ENCODE measurements around the gene CNKSR1. TPM values are rescaled to one million over a fixed set of nuclear protein-coding genes. Genes with fewer than 3 reads are reported as not detected.
A peak's percentile ranks its signal among the peaks of the same experiment; 100 is the strongest.

CNKSR1 gene
- total RNA-seq, 4 donors from 2014 or later, result 17.8 to 43.3 (median 25.9) TPM

- Histone ChIP-seq H3K4me3 (no peak overlapping the region), H3K27ac (no peak overlapping the region), H3K27me3 (no peaks in the 10 kb centered on the region), H3K36me3 (no peaks in the 10 kb centered on the region), H3K9me3 (no peaks in the 10 kb centered on the region), H3K4me1 (peaks cover 5 to 15% (median 6%) of the 10 kb centered on the region in 3 donors)
- 88 to 100% methylated on average over 1 of the region's 2 CpGs for WGBS, 2 donors
- intact Hi-C loops (cut with DNase I), result no loop called here
- DNase-seq, result no peak
- TF ChIP-seq POLR2A (IDR thresholded peaks at IDR 0.05), result no peak
- TF ChIP-seq CTCF (IDR thresholded peaks at IDR 0.05), result no peak
Observed at GRCh38 chr1:26132834-26133167, 44.5 kb upstream of the CNKSR1 start.

GRCh38 chr1:26134466-26134865, 42.8 kb upstream of the CNKSR1 start:
- intact Hi-C loops (cut with DNase I), result no loop called here
- DNase-seq, result no peak
- WGBS, 2 donors, result 90 to 93% methylated on average over 3 of the region's 3 CpGs

GRCh38 chr1:26138974-26139558, 38.2 kb upstream of the CNKSR1 start:
- no peaks in the 10 kb centered on the region for H3K27me3 ChIP-seq
- no peaks in the 10 kb centered on the region for H3K9me3 ChIP-seq
- peaks cover 0 to 6% (median 0%) of the 10 kb centered on the region in 3 donors for H3K4me1 ChIP-seq
- 59 to 71% methylated on average over 3 of the region's 3 CpGs for WGBS, 2 donors
- TF ChIP-seq POLR2A (IDR thresholded peaks at IDR 0.05), result no peak
- TF ChIP-seq CTCF (IDR thresholded peaks at IDR 0.05), result no peak
- H3K36me3 ChIP-seq, result no peaks in the 10 kb centered on the region
- H3K4me3 ChIP-seq, result no peak overlapping the region
- intact Hi-C loops (cut with DNase I), result no loop called here
- no peak for DNase-seq
- H3K27ac ChIP-seq, result no peak overlapping the region

More at GRCh38 chr1:26134466-26134865, 42.8 kb upstream of the CNKSR1 start:
- Histone ChIP-seq H3K27me3 (no peaks in the 10 kb centered on the region), H3K9me3 (no peaks in the 10 kb centered on the region), H3K4me3 (no peak overlapping the region), H3K36me3 (no peaks in the 10 kb centered on the region), H3K27ac (no peak overlapping the region), H3K4me1 (no peaks in the 10 kb centered on the region)
- TF ChIP-seq CTCF (IDR thresholded peaks at IDR 0.05), result no peak
- TF ChIP-seq POLR2A (IDR thresholded peaks at IDR 0.05), result no peak

GRCh38 chr1:26142159-26142558, 35.1 kb upstream of the CNKSR1 start:
- Histone ChIP-seq H3K27me3 (peaks cover 0 to 7% (median 0%) of the 10 kb centered on the region in 4 donors), H3K4me3 (peak overlapping the region in 1 of 4 donors; percentile 6), H3K27ac (no peak overlapping the region), H3K9me3 (no peaks in the 10 kb centered on the region), H3K36me3 (no peaks in the 10 kb centered on the region), H3K4me1 (peaks cover 0 to 14% (median 6%) of the 10 kb centered on the region in 3 donors)
- TF ChIP-seq CTCF (IDR thresholded peaks at IDR 0.05), result peak in 2 of 6 experiments; percentile 13 to 21
- no peak for TF ChIP-seq POLR2A (IDR thresholded peaks at IDR 0.05)
- 68 to 73% methylated on average over 8 of the region's 8 CpGs for WGBS, 2 donors
- DNase-seq, result no peak
- intact Hi-C loops (cut with DNase I), result no loop called here

GRCh38 chr1:26145041-26145959, 32.0 kb upstream of the CNKSR1 start:
- H3K27ac ChIP-seq, result no peak overlapping the region
- DNase-seq, result no peak
- intact Hi-C loops (cut with DNase I), result loop anchor here (2.0 kb wide), 1 partner anchor 40 kb away; no protein-coding TSS in a partner anchor
- H3K27me3 ChIP-seq, result peaks cover 0 to 12% (median 0%) of the 10 kb centered on the region in 4 donors
- WGBS, 2 donors, result 15 to 25% methylated on average over 11 to 13 of the region's 19 CpGs
- TF ChIP-seq CTCF (IDR thresholded peaks at IDR 0.05) (peak; percentile 73 to 90 (median 83)), POLR2A (IDR thresholded peaks at IDR 0.05) (no peak)
- peaks cover 0 to 14% (median 6%) of the 10 kb centered on the region in 3 donors for H3K4me1 ChIP-seq
- H3K9me3 ChIP-seq, result no peaks in the 10 kb centered on the region
- no peaks in the 10 kb centered on the region for H3K36me3 ChIP-seq
- no peak overlapping the region for H3K4me3 ChIP-seq
